Measurements from ENCODE around the gene MAP4K3.

DNA sequence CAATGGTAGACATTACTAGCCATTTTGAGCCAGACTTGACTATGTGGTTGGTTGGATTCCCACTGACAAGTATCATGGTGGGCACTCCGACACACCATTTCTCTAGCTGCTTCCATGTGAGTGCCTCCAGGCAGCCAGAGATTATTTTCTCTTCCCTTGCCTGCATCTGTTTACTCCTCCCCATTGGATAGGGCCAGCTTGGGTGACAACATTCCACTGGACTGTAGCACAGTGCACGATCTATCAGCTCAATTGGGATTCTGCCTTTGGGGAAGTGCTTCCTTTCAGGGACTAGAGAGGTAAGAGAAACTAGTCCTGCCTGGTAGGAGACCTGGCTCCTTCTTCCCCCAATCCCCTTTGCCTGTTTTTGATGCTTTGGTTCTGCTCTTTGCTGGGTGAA, 49.0 kb upstream of the MAP4K3 start:
- TF ChIP-seq, protein P1, sequence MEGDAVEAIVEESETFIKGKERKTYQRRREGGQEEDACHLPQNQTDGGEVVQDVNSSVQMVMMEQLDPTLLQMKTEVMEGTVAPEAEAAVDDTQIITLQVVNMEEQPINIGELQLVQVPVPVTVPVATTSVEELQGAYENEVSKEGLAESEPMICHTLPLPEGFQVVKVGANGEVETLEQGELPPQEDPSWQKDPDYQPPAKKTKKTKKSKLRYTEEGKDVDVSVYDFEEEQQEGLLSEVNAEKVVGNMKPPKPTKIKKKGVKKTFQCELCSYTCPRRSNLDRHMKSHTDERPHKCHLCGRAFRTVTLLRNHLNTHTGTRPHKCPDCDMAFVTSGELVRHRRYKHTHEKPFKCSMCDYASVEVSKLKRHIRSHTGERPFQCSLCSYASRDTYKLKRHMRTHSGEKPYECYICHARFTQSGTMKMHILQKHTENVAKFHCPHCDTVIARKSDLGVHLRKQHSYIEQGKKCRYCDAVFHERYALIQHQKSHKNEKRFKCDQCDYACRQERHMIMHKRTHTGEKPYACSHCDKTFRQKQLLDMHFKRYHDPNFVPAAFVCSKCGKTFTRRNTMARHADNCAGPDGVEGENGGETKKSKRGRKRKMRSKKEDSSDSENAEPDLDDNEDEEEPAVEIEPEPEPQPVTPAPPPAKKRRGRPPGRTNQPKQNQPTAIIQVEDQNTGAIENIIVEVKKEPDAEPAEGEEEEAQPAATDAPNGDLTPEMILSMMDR (IDR thresholded peaks at IDR 0.05) = no peak
- TF ChIP-seq POLR2A (IDR thresholded peaks at IDR 0.05) = no peak
